Endothelial cell of umbilical vein (primary cell): ENCODE measurements around the gene NPFFR1. TPM values are rescaled to one million over a fixed set of nuclear protein-coding genes. Genes with fewer than 3 reads are reported as not detected.

Experiments used
- BruUV-seq: library from RNA; stranded (reverse); fragments of 400-500 nt; replicated peaks from 2 replicates; lab custom pipeline; 2021; lab: Mats Ljungman, UMichigan
- CTCF ChIA-PET: fragments of 300-600, 350-600 bp; sonication (Branson Sonifier 250); formaldehyde crosslinking; loops from one replicate; lab custom pipeline; 2021; ENCODE audit warnings: antibody characterized with exemption, inconsistent platforms; lab: Charles Lee
- POLR2A ChIA-PET: fragments of 300-600, 350-600 bp; sonication (Branson Sonifier 250); formaldehyde crosslinking; loops from one replicate; lab custom pipeline; 2021; ENCODE audit warnings: antibody characterized with exemption, inconsistent platforms; lab: Charles Lee
- DNase-seq: peaks from one replicate; pipeline ENCODE4 v3.0.0-alpha.2; 2011; ENCODE audit warnings: low read depth, low spot score
- FAIRE-seq: peaks from 2 replicates; lab custom pipeline; 2011; peaks lifted over from hg19 to GRCh38; lab: Jason Lieb, UNC
- H2AFZ ChIP-seq: 2 replicates; pipeline ENCODE4 v1.6.0; 2012; ENCODE audit warnings: low read depth, low read length, control low read depth, inconsistent platforms
- H3K27ac ChIP-seq: 2 replicates; pipeline ENCODE4 v1.5.1; 2011; ENCODE audit warnings: low read depth, mild to moderate bottlenecking, control low read depth, low read length, moderate library complexity; ENCODE audit not compliant: insufficient read depth
- H3K27me3 ChIP-seq, 2 experiments: 2 replicates each; pipeline versions ENCODE4 v1.6.0 to v1.6.1; 2011; ENCODE audit warnings: low read length in 2 of 2, mixed read lengths in 1 of 2; ENCODE audit not compliant: control insufficient read depth in 2 of 2, insufficient read depth in 2 of 2
- H3K36me3 ChIP-seq, 2 experiments: 2 replicates in 1 of 2; 3 replicates in 1 of 2; pipeline ENCODE4 v1.5.1; 2011; ENCODE audit warnings: low read length in 2 of 2, mild to moderate bottlenecking in 1 of 2, moderate library complexity in 1 of 2; ENCODE audit not compliant: control insufficient read depth in 2 of 2, insufficient read depth in 2 of 2; ENCODE audit errors: extremely low read depth in 1 of 2
- H3K4me1 ChIP-seq: 3 replicates; pipeline ENCODE4 v1.5.1; 2011; ENCODE audit warnings: mild to moderate bottlenecking, low read length; ENCODE audit not compliant: control insufficient read depth, insufficient read depth; ENCODE audit errors: extremely low read depth
- H3K4me2 ChIP-seq: 2 replicates; pipeline ENCODE4 v1.6.1; 2011; ENCODE audit warnings: low read length, control low read depth, mixed read lengths; ENCODE audit not compliant: insufficient read depth
- H3K4me3 ChIP-seq, 3 experiments: fragments of 200-600 bp in 1 of 3; sonication (generic), shearing (Covaris generic) in 1 of 3; replicated peaks in 1 of 3; 2 replicates each; pipeline ENCODE4 v1.5.1; 2011 to 2016; ENCODE audit warnings: control low read depth in 3 of 3, low read length in 3 of 3, mild to moderate bottlenecking in 2 of 3, inconsistent platforms in 1 of 3, low read depth in 1 of 3, moderate library complexity in 1 of 3; ENCODE audit not compliant: insufficient read depth in 1 of 3
- H3K79me2 ChIP-seq: 2 replicates; pipeline ENCODE4 v1.6.0; 2012; ENCODE audit warnings: low read length, inconsistent platforms; ENCODE audit not compliant: control insufficient read depth, insufficient read depth
- H3K9ac ChIP-seq: replicated peaks from 2 replicates; pipeline ENCODE3; 2011; ENCODE audit warnings: low read length, control low read depth; ENCODE audit not compliant: insufficient read depth; ENCODE audit errors: extremely low read depth
- H3K9me1 ChIP-seq: replicated peaks from 3 replicates; pipeline ENCODE4 v1.6.0; 2011; ENCODE audit warnings: mild to moderate bottlenecking, low read length; ENCODE audit not compliant: control insufficient read depth, insufficient read depth; ENCODE audit errors: extremely low read depth
- H3K9me3 ChIP-seq: replicated peaks from 2 replicates; pipeline ENCODE4 v1.5.1; 2012; ENCODE audit warnings: low read length, inconsistent platforms; ENCODE audit not compliant: control insufficient read depth, insufficient read depth
- H4K20me1 ChIP-seq: replicated peaks from 2 replicates; pipeline ENCODE3; 2011; ENCODE audit warnings: mild to moderate bottlenecking, low read length; ENCODE audit not compliant: control insufficient read depth, insufficient read depth; ENCODE audit errors: extremely low read depth
- CTCF ChIP-seq, 2 donors: IDR thresholded peaks; 1 replicate in 1 of 2; 2 replicates in 1 of 2; pipeline ENCODE4 v1.5.1; 2011; ENCODE audit warnings: low read length in 2 of 2, mild to moderate bottlenecking in 2 of 2, moderate library complexity in 2 of 2, control low read depth in 1 of 2, inconsistent platforms in 1 of 2, low read depth in 1 of 2; ENCODE audit not compliant: insufficient read depth in 1 of 2; ENCODE audit errors: extremely low read depth in 1 of 2
- EZH2 ChIP-seq: IDR thresholded peaks from 2 replicates; pipeline ENCODE4 v1.6.1; 2012; ENCODE audit warnings: borderline replicate concordance, low read depth, mild to moderate bottlenecking, moderate library complexity, low read length, inconsistent platforms; ENCODE audit not compliant: severe bottlenecking
- FOS ChIP-seq: IDR thresholded peaks from 2 replicates; pipeline ENCODE4 v1.6.1; 2011; ENCODE audit warnings: mild to moderate bottlenecking, low read length, moderate library complexity, borderline replicate concordance; ENCODE audit not compliant: insufficient read depth
- GATA2 ChIP-seq: IDR thresholded peaks from 2 replicates; pipeline ENCODE4 v1.7.0; 2011; ENCODE audit warnings: low read depth, mild to moderate bottlenecking, moderate library complexity, mixed read lengths, low read length; ENCODE audit not compliant: insufficient read length, insufficient read depth
- JUN ChIP-seq: IDR thresholded peaks from 2 replicates; pipeline ENCODE4 v1.6.1; 2011; ENCODE audit warnings: borderline replicate concordance, low read depth; ENCODE audit not compliant: insufficient read length, insufficient read depth
- MYC ChIP-seq: IDR thresholded peaks from one replicate; pipeline ENCODE4 v1.6.1; 2011; ENCODE audit warnings: mild to moderate bottlenecking, low read depth, low read length
- POLR2A ChIP-seq: IDR thresholded peaks from 2 replicates; pipeline ENCODE4 v1.6.1; 2012; ENCODE audit warnings: low read depth, mild to moderate bottlenecking, control low read depth, low read length
- POLR2AphosphoS5 ChIP-seq: IDR thresholded peaks from 2 replicates; pipeline ENCODE4 v1.6.1; 2012; ENCODE audit warnings: low read depth, mild to moderate bottlenecking, control low read depth, low read length, moderate library complexity; ENCODE audit not compliant: insufficient read depth
- dilution Hi-C: fragments of 300-500 bp; cut with MboI; formaldehyde crosslinking; loops from one replicate; pipeline ENCODE4 v1.15.0; 2019; ENCODE audit warnings: low sequenced_read_pairs; ENCODE audit not compliant: extremely low pct_ligation_motif_present
- intact Hi-C: fragments of 100-400 bp; cut with micrococcal nuclease; formaldehyde crosslinking; loops from one replicate; pipeline ENCODE4 v1.10.0; 2022
- polyA plus RNA-seq, 4 experiments: library from polyadenylated mRNA; depleted of rRNA in 3 of 4; stranded (reverse) in 3 of 4; unstranded in 1 of 4; fragments of >200 nt; gene quantifications; 2 replicates each; pipeline versions ENCODE4 v1.2.1 to v1.2.3, GENCODE V29; 2011 to 2012; ENCODE audit warnings: missing spikeins in 1 of 4
- total RNA-seq: library from RNA; stranded (reverse); gene quantifications from 2 replicates; pipeline ENCODE4 v1.2.3, GENCODE V29; 2021
- TF ChIP-seq, protein P1 (sequence below): IDR thresholded peaks from 2 replicates; pipeline ENCODE4 v1.6.1; 2011; ENCODE audit not compliant: insufficient read depth, insufficient read length

Gene NPFFR1
- total and polyA plus RNA-seq, 2 donors (not counting 3 experiments of a cell fraction or from before 2014, with no cell fraction given): not detected

DNA sequence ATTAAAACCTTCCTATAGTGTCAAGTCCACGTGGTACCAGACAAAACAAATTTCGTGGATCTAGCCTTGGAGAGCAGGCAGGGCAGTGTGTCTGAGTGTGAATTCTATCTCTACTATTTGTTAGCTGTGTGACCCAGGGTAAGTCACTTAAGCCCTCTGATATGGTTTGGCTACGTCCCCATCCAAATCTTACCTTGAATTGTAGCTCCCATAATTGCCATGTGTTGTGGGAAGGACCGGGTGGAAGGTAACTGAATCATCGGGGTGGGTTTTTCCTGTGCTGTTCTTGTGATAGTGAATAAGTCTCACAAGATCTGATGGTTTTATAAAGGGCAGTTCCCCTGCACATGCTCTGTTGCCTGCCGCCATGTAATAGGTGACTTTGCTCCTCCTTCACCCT lies 2.8 kb upstream of the NPFFR1 start:
- ChIA-PET CTCF (interaction anchor here (1.3 kb wide), 1 partner anchor 22 kb away, joined by 3 read pairs; no protein-coding TSS in a partner anchor), POLR2A (interaction anchor here (0.6 kb wide), 1 partner anchor 59 kb away, joined by 7 read pairs; no protein-coding TSS in a partner anchor)
- no peak for FAIRE-seq
- intact Hi-C loops: no loop called here
- H3K4me3 ChIP-seq: no peak overlapping the region
- H3K9me3 ChIP-seq: no peaks in the 10 kb centered on the region
- no peak for DNase-seq
- no peak overlapping the region for H2AFZ ChIP-seq
- no peaks in the 10 kb centered on the region for H3K79me2 ChIP-seq
- H3K27me3 ChIP-seq: peaks cover 45 to 49% of the 10 kb centered on the region in 2 experiments
- no TSS peak for BruUV-seq
- no peaks in the 10 kb centered on the region for H3K36me3 ChIP-seq
- no peak overlapping the region for H3K27ac ChIP-seq
- no peak for TF ChIP-seq MYC
- TF ChIP-seq EZH2: no peak
- TF ChIP-seq JUN: no peak
- TF ChIP-seq FOS: no peak
- no peak for TF ChIP-seq CTCF (IDR thresholded peaks at IDR 0.05; ENCODE audit: extremely low read depth in 1 of 2, insufficient read depth in 1 of 2, low read depth in 1 of 2, low read length in 2 of 2)
- H3K4me2 ChIP-seq: no peak overlapping the region
- no peak overlapping the region for H3K9ac ChIP-seq
- dilution Hi-C loops: no loop called here
- H3K4me1 ChIP-seq: no peaks in the 10 kb centered on the region
- H4K20me1 ChIP-seq: no peaks in the 10 kb centered on the region
- H3K9me1 ChIP-seq: no peaks in the 10 kb centered on the region

DNA sequence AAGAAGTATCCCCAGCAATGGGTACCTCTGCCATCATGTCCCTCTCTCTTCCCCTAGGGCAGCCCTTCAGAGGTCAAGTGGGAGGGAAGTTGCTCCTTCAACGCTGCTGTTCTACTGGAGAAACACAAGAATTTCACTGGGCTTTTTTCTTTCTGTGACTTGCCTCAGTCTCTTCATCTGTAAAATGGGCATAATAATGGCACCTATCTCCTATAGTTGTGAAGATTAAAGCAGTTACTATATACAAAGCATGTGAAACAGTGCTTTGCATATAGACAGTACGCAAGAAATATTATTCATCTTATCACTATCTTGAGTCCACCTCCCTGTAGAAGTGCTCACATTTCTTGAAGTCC lies 1.6 kb upstream of the NPFFR1 start:
- POLR2A ChIA-PET: no interaction called here
- CTCF ChIA-PET: interaction anchor here (0.7 to 2.0 kb wide), 5 partner anchors 12 to 64 kb away, joined by 3 to 6 read pairs (median 3); no protein-coding TSS in a partner anchor

More for the DNA sequence above, 1.6 kb upstream of the NPFFR1 start:
- H3K9me1 ChIP-seq: no peaks in the 10 kb centered on the region
- no peaks in the 10 kb centered on the region for H3K79me2 ChIP-seq
- H3K27ac ChIP-seq: no peak overlapping the region
- dilution Hi-C loops (no loop called here), intact Hi-C loops (no loop called here)
- no peak overlapping the region for H3K9ac ChIP-seq
- no peaks in the 10 kb centered on the region for H3K9me3 ChIP-seq
- no peaks in the 10 kb centered on the region for H3K36me3 ChIP-seq
- H4K20me1 ChIP-seq: no peaks in the 10 kb centered on the region
- BruUV-seq: no TSS peak
- FAIRE-seq (no peak), DNase-seq (no peak)
- H2AFZ ChIP-seq: no peak overlapping the region
- TF ChIP-seq FOS (no peak), GATA2 (no peak), MYC (no peak), JUN (no peak), POLR2AphosphoS5 (no peak), EZH2 (no peak), POLR2A (no peak), CTCF (IDR thresholded peaks at IDR 0.05; ENCODE audit: extremely low read depth in 1 of 2, insufficient read depth in 1 of 2, low read depth in 1 of 2, low read length in 2 of 2) (no peak)
- TF ChIP-seq, protein P1, sequence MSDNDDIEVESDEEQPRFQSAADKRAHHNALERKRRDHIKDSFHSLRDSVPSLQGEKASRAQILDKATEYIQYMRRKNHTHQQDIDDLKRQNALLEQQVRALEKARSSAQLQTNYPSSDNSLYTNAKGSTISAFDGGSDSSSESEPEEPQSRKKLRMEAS: no peak
- no peaks in the 10 kb centered on the region for H3K4me1 ChIP-seq
- H3K27me3 ChIP-seq: peaks cover 52 to 60% of the 10 kb centered on the region in 2 experiments
- no peak overlapping the region for H3K4me3 ChIP-seq
- H3K4me2 ChIP-seq: no peak overlapping the region
